H1 (cell line): Measurements from ENCODE around the gene CLIP4. TPM values are rescaled to one million over a fixed set of nuclear protein-coding genes. Genes with fewer than 3 reads are reported as not detected.

Experiments
- CTCF ChIA-PET: fragments of 300-600 bp; sonication (Branson Sonifier 250); formaldehyde crosslinking; loops from one replicate; lab custom pipeline; 2021; ENCODE audit not compliant: partially characterized antibody; lab: Charles Lee
- POLR2A ChIA-PET: fragments of 300-600 bp; sonication (Branson Sonifier 250); formaldehyde crosslinking; loops from one replicate; lab custom pipeline; 2021; ENCODE audit warnings: inconsistent platforms; ENCODE audit not compliant: partially characterized antibody; lab: Charles Lee
- DNase-seq, 2 experiments: peaks; one replicate each; pipeline versions ENCODE4 v3.0.0 to v3.0.0-alpha.2; 2010 to 2022; ENCODE audit warnings: low spot score in 2 of 2, low read depth in 1 of 2, mixed read lengths in 1 of 2
- FAIRE-seq: peaks from 2 replicates; lab custom pipeline; 2011; peaks lifted over from hg19 to GRCh38; lab: Jason Lieb, UNC
- H2AFZ ChIP-seq: 2 replicates; pipeline ENCODE4 v1.8.1; 2012; ENCODE audit warnings: low read length, inconsistent platforms
- H2AK5ac ChIP-seq: 2 replicates; pipeline ENCODE4 v1.6.1; 2013; ENCODE audit warnings: low read depth, low read length
- H2BK120ac ChIP-seq: replicated peaks from 2 replicates; pipeline ENCODE3; 2013; ENCODE audit warnings: low read depth, low read length, inconsistent platforms
- H2BK12ac ChIP-seq: 2 replicates; pipeline ENCODE4 v1.6.1; 2013; ENCODE audit warnings: low read depth, low read length
- H2BK15ac ChIP-seq: 2 replicates; pipeline ENCODE4 v1.6.1; 2013; ENCODE audit warnings: low read length
- H2BK20ac ChIP-seq: 2 replicates; pipeline ENCODE4 v1.6.1; 2013; ENCODE audit warnings: low read length
- H2BK5ac ChIP-seq: 2 replicates; pipeline ENCODE4 v1.6.1; 2013; ENCODE audit warnings: low read depth, low read length
- H3K14ac ChIP-seq: 2 replicates; pipeline ENCODE4 v1.6.1; 2013; ENCODE audit warnings: inconsistent platforms; ENCODE audit not compliant: insufficient read length
- H3K18ac ChIP-seq: 2 replicates; pipeline ENCODE4 v1.6.1; 2013; ENCODE audit warnings: low read length; ENCODE audit errors: extremely low read depth
- H3K23ac ChIP-seq: 2 replicates; pipeline ENCODE4 v1.6.1; 2013; ENCODE audit warnings: inconsistent platforms; ENCODE audit not compliant: insufficient read length
- H3K23me2 ChIP-seq: 2 replicates; pipeline ENCODE4 v1.6.1; 2013; ENCODE audit warnings: low read depth, low read length
- H3K27ac ChIP-seq: 2 replicates; pipeline ENCODE4 v1.6.1; 2011; ENCODE audit warnings: low read depth, low read length, inconsistent platforms
- H3K27me3 ChIP-seq, 4 experiments: replicated peaks in 1 of 4; 1 replicate in 1 of 4; 2 replicates in 3 of 4; pipeline versions ENCODE4 v1.6.1 to v1.8.1; 2011 to 2013; ENCODE audit warnings: low read length in 3 of 4, mild to moderate bottlenecking in 3 of 4, inconsistent platforms in 2 of 4, mixed read lengths in 2 of 4, moderate library complexity in 1 of 4; ENCODE audit not compliant: control insufficient read depth in 3 of 4, insufficient read depth in 3 of 4; ENCODE audit errors: extremely low read depth in 1 of 4
- H3K36me3 ChIP-seq, 4 experiments: 2 replicates each; pipeline versions ENCODE4 v1.6.1 to v1.8.1; 2011 to 2013; ENCODE audit warnings: mild to moderate bottlenecking in 4 of 4, low read length in 3 of 4, moderate library complexity in 2 of 4, control low read depth in 1 of 4, inconsistent platforms in 1 of 4; ENCODE audit not compliant: insufficient read depth in 4 of 4, control insufficient read depth in 2 of 4
- H3K4ac ChIP-seq: replicated peaks from 2 replicates; pipeline ENCODE3; 2013; ENCODE audit warnings: low read length, low read depth, mixed read lengths, inconsistent platforms; ENCODE audit not compliant: insufficient read length
- H3K4me1 ChIP-seq, 4 experiments: replicated peaks in 1 of 4; 1 replicate in 1 of 4; 2 replicates in 3 of 4; pipeline versions ENCODE4 v1.6.1 to v1.8.1; 2011 to 2013; ENCODE audit warnings: low read length in 3 of 4, inconsistent platforms in 2 of 4, mixed read lengths in 1 of 4; ENCODE audit not compliant: insufficient read depth in 4 of 4, control insufficient read depth in 3 of 4
- H3K4me2 ChIP-seq, 2 experiments: 2 replicates each; pipeline versions ENCODE4 v1.6.1 to v1.8.1; 2011 to 2013; ENCODE audit warnings: low read depth in 2 of 2, low read length in 2 of 2, control low read depth in 1 of 2, inconsistent platforms in 1 of 2, mild to moderate bottlenecking in 1 of 2; ENCODE audit not compliant: insufficient read depth in 1 of 2
- H3K4me3 ChIP-seq, 4 experiments: fragments of 200-600, 300-600 bp in 1 of 4; sonication (generic), shearing (Covaris generic), sonication (Bioruptor Twin) in 1 of 4; 2 replicates each; pipeline versions ENCODE4 v1.5.1 to v1.8.1; 2011 to 2016; ENCODE audit warnings: low read length in 4 of 4, low read depth in 3 of 4, control low read depth in 2 of 4, inconsistent platforms in 2 of 4, mild to moderate bottlenecking in 2 of 4, mixed read lengths in 1 of 4, moderate library complexity in 1 of 4; ENCODE audit not compliant: insufficient read depth in 2 of 4; ENCODE audit errors: extremely low read depth in 1 of 4
- H3K56ac ChIP-seq: replicated peaks from 2 replicates; pipeline ENCODE3; 2013; ENCODE audit warnings: low read depth, mild to moderate bottlenecking, mixed read lengths, low read length, inconsistent platforms; ENCODE audit not compliant: insufficient read length
- H3K79me1 ChIP-seq: 2 replicates; pipeline ENCODE4 v1.6.1; 2013; ENCODE audit warnings: low read depth, low read length, control low read depth
- H3K79me2 ChIP-seq, 2 experiments: 2 replicates each; pipeline versions ENCODE4 v1.6.1 to v1.8.1; 2012 to 2013; ENCODE audit warnings: low read length in 2 of 2, mild to moderate bottlenecking in 2 of 2, inconsistent platforms in 1 of 2; ENCODE audit not compliant: insufficient read depth in 2 of 2, control insufficient read depth in 1 of 2
- H3K9ac ChIP-seq, 4 experiments: replicated peaks in 1 of 4; 1 replicate in 1 of 4; 2 replicates in 3 of 4; pipeline versions ENCODE4 v1.6.1 to v1.8.1; 2011 to 2013; ENCODE audit warnings: low read depth in 3 of 4, low read length in 3 of 4, control low read depth in 2 of 4, mild to moderate bottlenecking in 2 of 4, moderate library complexity in 2 of 4, inconsistent platforms in 1 of 4; ENCODE audit errors: extremely low read depth in 1 of 4
- H3K9me3 ChIP-seq, 2 experiments: 2 replicates each; pipeline versions ENCODE4 v1.6.1 to v1.8.1; 2012 to 2013; ENCODE audit warnings: mild to moderate bottlenecking in 2 of 2, moderate library complexity in 2 of 2, control low read depth in 1 of 2, inconsistent platforms in 1 of 2, low read depth in 1 of 2, low read length in 1 of 2, mixed read lengths in 1 of 2; ENCODE audit not compliant: insufficient read depth in 2 of 2
- H4K20me1 ChIP-seq, 2 experiments: replicated peaks in 1 of 2; 2 replicates each; pipeline versions ENCODE3 to v1.8.1; 2011 to 2013; ENCODE audit warnings: inconsistent platforms in 2 of 2, low read length in 2 of 2, mild to moderate bottlenecking in 1 of 2; ENCODE audit not compliant: insufficient read depth in 2 of 2, control insufficient read depth in 1 of 2
- H4K5ac ChIP-seq: 2 replicates; pipeline ENCODE4 v1.6.1; 2013; ENCODE audit warnings: low read length, low read depth, mixed read lengths, inconsistent platforms; ENCODE audit not compliant: insufficient read length
- H4K8ac ChIP-seq: 2 replicates; pipeline ENCODE4 v1.8.0; 2013; ENCODE audit warnings: mild to moderate bottlenecking, moderate library complexity, low read length, inconsistent platforms; ENCODE audit not compliant: insufficient read depth; ENCODE audit errors: extremely low read depth
- H4K91ac ChIP-seq: replicated peaks from 2 replicates; pipeline ENCODE3; 2013; ENCODE audit warnings: low read length, mixed read lengths, inconsistent platforms; ENCODE audit not compliant: insufficient read length
- BCL11A ChIP-seq, 2 experiments: IDR thresholded peaks; one replicate each; pipeline ENCODE4 v1.6.1; 2011; ENCODE audit warnings: low read depth in 2 of 2, low read length in 2 of 2, mild to moderate bottlenecking in 2 of 2
- PHF8 ChIP-seq: fragments of 200-600 bp; sonication (generic); conservative IDR thresholded peaks from 2 replicates; pipeline ENCODE4 v1.7.1; 2012; ENCODE audit warnings: low read depth, mild to moderate bottlenecking, inconsistent platforms, low read length, moderate library complexity
- TAF1 ChIP-seq: IDR thresholded peaks from 2 replicates; pipeline ENCODE4 v1.6.1; 2011; ENCODE audit warnings: mild to moderate bottlenecking, low read depth, low read length
- TEAD4 ChIP-seq: IDR thresholded peaks from 2 replicates; pipeline ENCODE4 v1.6.1; 2012; ENCODE audit warnings: low read depth, low read length, inconsistent platforms, mixed read lengths
- WGBS, 2 experiments: shearing (Covaris generic) in 1 of 2; methylation state at CpG; one replicate each; pipeline versions ENCODE4 v1.1.6 to v1.1.7; 2013 to 2015; ENCODE audit warnings: low lambda C conversion rate in 2 of 2, mixed read lengths in 2 of 2, inconsistent platforms in 1 of 2, low coverage in 1 of 2, missing lambda C conversion rate in 1 of 2; ENCODE audit not compliant: insufficient replicate concordance in 2 of 2, insufficient coverage in 1 of 2, insufficient read length in 1 of 2; ENCODE audit errors: extremely low coverage in 1 of 2, missing lambda C conversion rate in 1 of 2; 5-methylcytosine and 5-hydroxymethylcytosine counted together
- polyA plus RNA-seq, 7 experiments: library from polyadenylated mRNA; depleted of rRNA in 3 of 7; stranded (reverse) in 5 of 7; unstranded in 2 of 7; fragments of >200 nt in 5 of 7; fragments of 200-250 nt in 2 of 7; gene quantifications; 1 replicate in 5 of 7; 2 replicates in 1 of 7; 4 replicates in 1 of 7; pipeline versions ENCODE4 v1.2.1 to v1.2.3, GENCODE V29; 2011 to 2013; ENCODE audit warnings: missing spikeins in 2 of 7, mixed read lengths in 2 of 7
- total RNA-seq: library from RNA; stranded (reverse); fragmentation: NEBNext Ultra II Directional; extraction: Animal tissue kit (Norgen Biotek cat#: 25700); gene quantifications from 2 replicates; pipeline ENCODE4 v1.2.1, GENCODE V29; 2021
- TF ChIP-seq, protein P1 (sequence below): IDR thresholded peaks from 2 replicates; pipeline ENCODE4 v1.6.1; 2012; ENCODE audit warnings: inconsistent platforms

Gene CLIP4
- total and polyA plus RNA-seq, 2 of the 8 experiments (the other 6 are each of a cell fraction or from before 2014, with no cell fraction given) = 0.08 to 0.09 TPM

GRCh38 chr2:29235411-29235810 lies 120.2 kb downstream of the CLIP4 start:
- ChIA-PET CTCF (interaction anchor here (0.6 to 2.4 kb wide), 8 partner anchors 10 to 790 kb away, joined by 3 to 13 read pairs (median 4); no protein-coding TSS in a partner anchor), POLR2A (no interaction called here)
- no peak overlapping the region for H4K91ac ChIP-seq
- no peaks in the 10 kb centered on the region for H3K36me3 ChIP-seq
- no peak overlapping the region for H3K4me3 ChIP-seq
- H3K56ac ChIP-seq = no peak overlapping the region
- FAIRE-seq = no peak
- H2AK5ac ChIP-seq = no peak overlapping the region
- no peaks in the 10 kb centered on the region for H3K79me2 ChIP-seq
- no peak overlapping the region for H3K9ac ChIP-seq
- H4K20me1 ChIP-seq = no peaks in the 10 kb centered on the region
- no peak overlapping the region for H3K27ac ChIP-seq
- no peak overlapping the region for H2AFZ ChIP-seq
- H3K27me3 ChIP-seq = no peaks in the 10 kb centered on the region
- H2BK15ac ChIP-seq = no peak overlapping the region
- no peak overlapping the region for H2BK20ac ChIP-seq
- no peak overlapping the region for H3K14ac ChIP-seq
- 92% methylated on average over 2 of the region's 3 CpGs; no CpG with 5 or more reads in 1 of the 2 experiments for WGBS, 2 experiments
- no peak overlapping the region for H3K4ac ChIP-seq
- no peak overlapping the region for H4K5ac ChIP-seq
- TF ChIP-seq TEAD4 = no peak
- no peak for TF ChIP-seq TAF1
- TF ChIP-seq, protein P1, sequence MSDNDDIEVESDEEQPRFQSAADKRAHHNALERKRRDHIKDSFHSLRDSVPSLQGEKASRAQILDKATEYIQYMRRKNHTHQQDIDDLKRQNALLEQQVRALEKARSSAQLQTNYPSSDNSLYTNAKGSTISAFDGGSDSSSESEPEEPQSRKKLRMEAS = no peak
- TF ChIP-seq BCL11A (IDR thresholded peaks at IDR 0.05; ENCODE audit: low read depth in 2 of 2, low read length in 2 of 2) = no peak
- no peak for TF ChIP-seq PHF8
- TF ChIP-seq, all 59 proteins: peak for 0
- DNase-seq = no peak
- H3K23ac ChIP-seq = no peak overlapping the region
- no peak overlapping the region for H2BK5ac ChIP-seq
- no peak overlapping the region for H3K18ac ChIP-seq
- H2BK12ac ChIP-seq = no peak overlapping the region
- no peak overlapping the region for H4K8ac ChIP-seq
- no peaks in the 10 kb centered on the region for H3K4me1 ChIP-seq
- no peaks in the 10 kb centered on the region for H3K23me2 ChIP-seq
- H3K79me1 ChIP-seq = no peaks in the 10 kb centered on the region
- H2BK120ac ChIP-seq = no peak overlapping the region
- no peak overlapping the region for H3K4me2 ChIP-seq
- H3K9me3 ChIP-seq = no peaks in the 10 kb centered on the region
